PC-9 (cell line): Measurements from ENCODE around the gene NFKB1.
"Not testable (repeated sequence)": the region's sequence is repeated elsewhere in the genome, so short reads cannot be mapped to it uniquely, and the experiment has no call there.

Source experiments
- CTCF ChIP-seq: fragments of 200-600 bp; sonication (generic); conservative IDR thresholded peaks from 2 replicates; pipeline ENCODE4 v1.6.1; 2017; ENCODE audit warnings: mixed run types, antibody characterized with exemption, mild to moderate bottlenecking, moderate library complexity
- EZH2 ChIP-seq: fragments of 200-600 bp; sonication (generic); IDR thresholded peaks from 2 replicates; pipeline ENCODE4 v1.8.0; 2017; ENCODE audit warnings: antibody characterized with exemption, low read depth

GRCh38 chr4:102570211-102570610, 69.1 kb downstream of the NFKB1 start:
- not testable (repeated sequence) for TF ChIP-seq CTCF, EZH2
